Mucosa of rectum (tissue), 2 donors: ENCODE data around the gene ZBTB33.

Experiments
- H3K27ac ChIP-seq, 2 donors: one replicate each; pipeline ENCODE4 v1.7.0; 2013; ENCODE audit warnings: inconsistent platforms in 2 of 2, low read depth in 2 of 2, low read length in 2 of 2
- H3K27me3 ChIP-seq, 2 donors: one replicate each; pipeline ENCODE4 v1.7.0; 2013; ENCODE audit warnings: low read length in 2 of 2; ENCODE audit not compliant: control insufficient read depth in 2 of 2, insufficient read depth in 2 of 2
- H3K36me3 ChIP-seq, 2 donors: one replicate each; pipeline ENCODE4 v1.7.0; 2013; ENCODE audit warnings: low read length in 2 of 2; ENCODE audit not compliant: control insufficient read depth in 2 of 2, insufficient read depth in 2 of 2
- H3K4me1 ChIP-seq, 2 donors: one replicate each; pipeline ENCODE4 v1.7.0; 2013; ENCODE audit warnings: low read length in 2 of 2, mild to moderate bottlenecking in 1 of 2; ENCODE audit not compliant: control insufficient read depth in 2 of 2, insufficient read depth in 2 of 2
- H3K4me3 ChIP-seq, 2 donors: one replicate each; pipeline ENCODE4 v1.7.0; 2013; ENCODE audit warnings: low read length in 2 of 2
- H3K9ac ChIP-seq, 2 donors: one replicate each; pipeline ENCODE4 v1.7.0; 2013; ENCODE audit warnings: low read length in 2 of 2, low read depth in 1 of 2, mild to moderate bottlenecking in 1 of 2
- H3K9me3 ChIP-seq, 2 donors: one replicate each; pipeline ENCODE4 v1.7.0; 2013; ENCODE audit warnings: low read length in 2 of 2; ENCODE audit not compliant: control insufficient read depth in 2 of 2
- donor health status: healthy.
- donor health status: Normal muscosa, but diverticular disease.

Gene ZBTB33

GRCh38 chrX:120286733-120287512 is 36.3 kb downstream of the ZBTB33 start:
- Histone ChIP-seq H3K4me3 (no peak overlapping the region), H3K27me3 (no peaks in the 10 kb centered on the region), H3K9ac (no peak overlapping the region), H3K4me1 (no peaks in the 10 kb centered on the region), H3K27ac (no peak overlapping the region), H3K36me3 (no peaks in the 10 kb centered on the region), H3K9me3 (no peaks in the 10 kb centered on the region)

- Histone ChIP-seq H3K36me3 (no peaks in the 10 kb centered on the region), H3K9me3 (no peaks in the 10 kb centered on the region), H3K27me3 (no peaks in the 10 kb centered on the region), H3K4me1 (no peaks in the 10 kb centered on the region), H3K27ac (no peak overlapping the region), H3K4me3 (no peak overlapping the region), H3K9ac (no peak overlapping the region)
Observed at GRCh38 chrX:120287513-120288112, 37.0 kb downstream of the ZBTB33 start.

DNA sequence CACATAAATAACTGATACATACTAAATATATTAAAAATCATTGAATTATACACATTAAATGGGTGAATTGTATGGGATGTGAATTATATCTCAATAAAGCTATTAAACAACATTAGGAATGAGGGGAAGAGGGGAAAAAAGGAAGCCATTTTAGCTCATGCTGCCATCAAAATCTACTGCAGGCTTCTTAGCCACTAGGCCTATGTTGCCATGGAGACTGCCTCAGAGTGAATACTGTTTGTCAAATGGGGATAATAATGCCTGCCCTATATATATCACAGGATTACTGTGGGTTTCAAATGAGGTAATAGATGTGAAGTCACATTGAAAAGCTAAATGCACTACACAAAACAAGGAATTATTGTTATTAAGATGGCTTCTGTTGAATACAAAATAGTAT is 39.5 kb downstream of the ZBTB33 start:
- H3K36me3 ChIP-seq, result no peaks in the 10 kb centered on the region
- no peaks in the 10 kb centered on the region for H3K4me1 ChIP-seq
- no peak overlapping the region for H3K9ac ChIP-seq
- H3K4me3 ChIP-seq, result no peak overlapping the region
- no peaks in the 10 kb centered on the region for H3K27me3 ChIP-seq
- no peaks in the 10 kb centered on the region for H3K9me3 ChIP-seq
- H3K27ac ChIP-seq, result no peak overlapping the region

- Histone ChIP-seq H3K4me1 (no peaks in the 10 kb centered on the region), H3K27me3 (no peaks in the 10 kb centered on the region), H3K27ac (no peak overlapping the region), H3K9ac (no peak overlapping the region), H3K4me3 (no peak overlapping the region), H3K9me3 (no peaks in the 10 kb centered on the region), H3K36me3 (no peaks in the 10 kb centered on the region)
Observed at GRCh38 chrX:120291211-120291610, 40.6 kb downstream of the ZBTB33 start.

DNA sequence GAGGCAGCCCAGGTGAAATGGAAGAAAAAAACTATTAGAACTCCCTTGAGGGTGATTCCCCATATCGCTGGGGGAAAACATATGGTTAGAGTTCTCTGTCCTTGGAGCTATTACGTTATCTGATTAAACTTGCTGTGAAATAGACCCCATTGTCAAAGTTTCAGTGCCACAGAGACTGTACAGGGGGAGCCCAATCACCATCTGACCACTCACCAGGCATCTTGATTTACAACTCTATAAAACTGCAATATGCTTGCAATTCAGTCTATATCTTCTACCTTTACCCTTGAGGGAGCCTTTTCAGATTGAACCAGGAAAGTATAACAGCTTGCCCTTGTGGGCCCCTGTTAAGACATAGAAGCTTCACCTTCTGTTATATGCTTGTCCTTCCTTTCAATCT is 42.4 kb downstream of the ZBTB33 start:
- Histone ChIP-seq H3K9me3 (no peaks in the 10 kb centered on the region), H3K27ac (no peak overlapping the region), H3K27me3 (peaks cover 0 to 3% of the 10 kb centered on the region in 2 donors), H3K36me3 (no peaks in the 10 kb centered on the region), H3K4me1 (no peaks in the 10 kb centered on the region), H3K9ac (no peak overlapping the region), H3K4me3 (no peak overlapping the region)

DNA sequence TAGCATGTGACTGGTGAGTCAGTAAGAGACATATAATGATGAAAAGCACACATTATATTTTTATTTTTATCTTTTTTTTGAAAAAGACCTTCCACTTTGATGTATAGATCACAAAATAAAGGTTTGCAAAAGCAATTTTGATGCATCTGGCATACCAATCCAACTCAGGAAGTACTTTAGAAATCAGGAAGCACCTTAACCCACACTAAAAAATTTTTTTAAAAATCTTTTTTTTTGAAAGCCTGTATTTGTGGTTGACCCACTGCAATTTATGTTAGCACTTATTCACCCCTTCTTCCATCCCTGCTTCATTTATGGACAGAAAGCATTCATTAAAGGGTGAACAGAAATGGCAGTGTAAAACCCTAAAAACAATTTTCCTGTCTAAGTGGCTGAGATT is 44.0 kb downstream of the ZBTB33 start:
- Histone ChIP-seq H3K4me1 (no peaks in the 10 kb centered on the region), H3K9ac (no peak overlapping the region), H3K4me3 (no peak overlapping the region), H3K27ac (no peak overlapping the region), H3K9me3 (no peaks in the 10 kb centered on the region), H3K27me3 (peaks cover 0 to 3% of the 10 kb centered on the region in 2 donors), H3K36me3 (no peaks in the 10 kb centered on the region)

- no peaks in the 10 kb centered on the region for H3K36me3 ChIP-seq
- no peaks in the 10 kb centered on the region for H3K9me3 ChIP-seq
- H3K4me3 ChIP-seq, result no peak overlapping the region
- peaks cover 3% of the 10 kb centered on the region in 2 donors for H3K27me3 ChIP-seq
- H3K4me1 ChIP-seq, result no peaks in the 10 kb centered on the region
- no peak overlapping the region for H3K9ac ChIP-seq
- H3K27ac ChIP-seq, result no peak overlapping the region
Observed at GRCh38 chrX:120297923-120298322, 47.3 kb downstream of the ZBTB33 start.

- H3K4me1 ChIP-seq, result no peaks in the 10 kb centered on the region
- H3K27ac ChIP-seq, result no peak overlapping the region
- no peaks in the 10 kb centered on the region for H3K36me3 ChIP-seq
- H3K9ac ChIP-seq, result no peak overlapping the region
- peaks cover 7 to 8% of the 10 kb centered on the region in 2 donors for H3K27me3 ChIP-seq
- H3K4me3 ChIP-seq, result no peak overlapping the region
- H3K9me3 ChIP-seq, result no peaks in the 10 kb centered on the region
Observed at GRCh38 chrX:120299928-120300327, 49.3 kb downstream of the ZBTB33 start.

DNA sequence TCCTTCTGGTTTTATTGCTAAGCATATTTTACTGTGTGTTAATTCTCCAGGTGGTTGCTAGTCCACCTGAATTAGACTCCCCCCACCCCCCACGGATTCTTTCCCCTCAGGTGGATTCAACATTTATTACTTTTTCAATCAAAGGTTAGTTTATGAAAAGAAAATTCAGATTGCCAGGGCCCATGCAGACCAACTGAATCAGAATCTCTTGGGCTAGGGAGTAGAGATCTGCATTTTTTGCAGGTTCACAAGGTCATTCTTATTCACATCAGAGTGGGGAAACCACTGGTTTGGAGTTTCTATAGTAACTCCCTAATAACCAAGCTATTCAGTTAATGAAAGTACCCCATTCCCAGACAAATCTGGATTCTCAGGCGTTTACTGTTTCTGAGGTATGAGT is 50.9 kb downstream of the ZBTB33 start:
- no peaks in the 10 kb centered on the region for H3K9me3 ChIP-seq
- no peak overlapping the region for H3K9ac ChIP-seq
- H3K27me3 ChIP-seq, result peaks cover 14 to 16% of the 10 kb centered on the region in 2 donors
- no peak overlapping the region for H3K4me3 ChIP-seq
- no peak overlapping the region for H3K27ac ChIP-seq
- no peaks in the 10 kb centered on the region for H3K36me3 ChIP-seq
- no peaks in the 10 kb centered on the region for H3K4me1 ChIP-seq

- Histone ChIP-seq H3K4me3 (no peak overlapping the region), H3K27ac (no peak overlapping the region), H3K27me3 (peaks cover 17 to 18% of the 10 kb centered on the region in 2 donors)
Observed at GRCh38 chrX:120301960-120302359, 51.3 kb downstream of the ZBTB33 start.

More at GRCh38 chrX:120301960-120302359, 51.3 kb downstream of the ZBTB33 start:
- H3K9me3 ChIP-seq, result no peaks in the 10 kb centered on the region
- no peaks in the 10 kb centered on the region for H3K36me3 ChIP-seq
- no peak overlapping the region for H3K9ac ChIP-seq
- no peaks in the 10 kb centered on the region for H3K4me1 ChIP-seq
